Neural progenitor cell (in vitro differentiated cells): ENCODE data around the gene MYO15B.

ENCODE experiments used
- EZH2 ChIP-seq: fragments of 200-600 bp; sonication (generic); IDR thresholded peaks from 2 replicates; pipeline ENCODE4 v1.6.1; 2017; ENCODE audit warnings: antibody characterized with exemption, mild to moderate bottlenecking, moderate library complexity
- TF ChIP-seq, protein P1 (sequence below): fragments of 200-600 bp; sonication (generic); IDR thresholded peaks from 2 replicates; pipeline ENCODE4 v1.5.1; 2017; ENCODE audit warnings: antibody characterized with exemption, mild to moderate bottlenecking

DNA sequence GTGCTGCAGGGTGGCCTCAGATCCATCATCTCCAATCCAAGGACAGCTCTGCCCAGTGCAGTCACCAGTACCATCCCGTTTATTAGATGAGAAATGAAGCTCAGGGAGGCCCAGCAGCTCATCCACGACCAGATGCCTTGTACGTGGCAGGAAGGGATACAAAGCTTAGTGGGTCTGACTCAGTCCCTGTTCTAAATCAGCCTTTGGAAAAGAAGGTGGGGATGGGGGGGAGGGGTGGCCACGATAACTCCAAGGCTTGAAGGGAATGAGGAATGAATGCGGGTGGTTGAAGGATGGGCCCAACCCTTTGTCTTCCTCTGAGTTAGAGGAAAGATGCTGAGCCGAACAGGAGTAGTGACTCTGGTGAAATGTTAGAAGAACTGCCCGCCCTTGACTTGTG is 36.3 kb upstream of the MYO15B start:
- TF ChIP-seq, protein P1, sequence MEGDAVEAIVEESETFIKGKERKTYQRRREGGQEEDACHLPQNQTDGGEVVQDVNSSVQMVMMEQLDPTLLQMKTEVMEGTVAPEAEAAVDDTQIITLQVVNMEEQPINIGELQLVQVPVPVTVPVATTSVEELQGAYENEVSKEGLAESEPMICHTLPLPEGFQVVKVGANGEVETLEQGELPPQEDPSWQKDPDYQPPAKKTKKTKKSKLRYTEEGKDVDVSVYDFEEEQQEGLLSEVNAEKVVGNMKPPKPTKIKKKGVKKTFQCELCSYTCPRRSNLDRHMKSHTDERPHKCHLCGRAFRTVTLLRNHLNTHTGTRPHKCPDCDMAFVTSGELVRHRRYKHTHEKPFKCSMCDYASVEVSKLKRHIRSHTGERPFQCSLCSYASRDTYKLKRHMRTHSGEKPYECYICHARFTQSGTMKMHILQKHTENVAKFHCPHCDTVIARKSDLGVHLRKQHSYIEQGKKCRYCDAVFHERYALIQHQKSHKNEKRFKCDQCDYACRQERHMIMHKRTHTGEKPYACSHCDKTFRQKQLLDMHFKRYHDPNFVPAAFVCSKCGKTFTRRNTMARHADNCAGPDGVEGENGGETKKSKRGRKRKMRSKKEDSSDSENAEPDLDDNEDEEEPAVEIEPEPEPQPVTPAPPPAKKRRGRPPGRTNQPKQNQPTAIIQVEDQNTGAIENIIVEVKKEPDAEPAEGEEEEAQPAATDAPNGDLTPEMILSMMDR, result no peak
- TF ChIP-seq EZH2, result no peak
